SK-N-SH (cell line): Measurements from ENCODE around the gene ALG3. TPM values are rescaled to one million over a fixed set of nuclear protein-coding genes. Genes with fewer than 3 reads are reported as not detected.

Source experiments
- CTCF ChIA-PET: fragments of 300-600, 350-600 bp; formaldehyde crosslinking; extraction: SDS; loops from one replicate; lab custom pipeline; 2021; lab: Yijun Ruan, JAX
- POLR2A ChIA-PET: fragments of 350-600 bp; sonication (Branson Sonifier 250); formaldehyde crosslinking; extraction: SDS; loops from one replicate; lab custom pipeline; 2020; ENCODE audit warnings: antibody characterized with exemption, inconsistent platforms; lab: Yijun Ruan, JAX
- DNase-seq: peaks from one replicate; pipeline ENCODE4 v3.0.0; 2012
- H2AFZ ChIP-seq: fragments of 200-600 bp; sonication (generic); 2 replicates; pipeline ENCODE4 v1.8.1; 2016; ENCODE audit warnings: antibody characterized with exemption, mild to moderate bottlenecking, low read depth
- H3F3A ChIP-seq: fragments of 200-600 bp; sonication (generic); replicated peaks from 2 replicates; pipeline ENCODE3; 2016; ENCODE audit warnings: antibody characterized with exemption, mild to moderate bottlenecking; ENCODE audit not compliant: insufficient read depth
- H3K27ac ChIP-seq, 2 experiments: fragments of 200-500 bp in 1 of 2; fragments of 200-600 bp in 1 of 2; sonication (Bioruptor generic) in 1 of 2; sonication (generic), shearing (Covaris generic) in 1 of 2; 2 replicates each; pipeline versions ENCODE4 v1.5.1 to v1.6.1; 2014 to 2016; ENCODE audit warnings: low read depth in 2 of 2, inconsistent platforms in 1 of 2, low read length in 1 of 2, mild to moderate bottlenecking in 1 of 2, mixed read lengths in 1 of 2
- H3K27me3 ChIP-seq: fragments of 200-600 bp; sonication (generic), shearing (Covaris generic); 2 replicates; pipeline ENCODE4 v1.6.1; 2016; ENCODE audit warnings: mixed run types; ENCODE audit not compliant: insufficient read depth
- H3K36me3 ChIP-seq, 2 experiments: fragments of 200-500 bp in 1 of 2; fragments of 200-600 bp in 1 of 2; sonication (Bioruptor generic) in 1 of 2; sonication (generic) in 1 of 2; replicated peaks in 1 of 2; 2 replicates each; pipeline versions ENCODE3 to v1.5.1; 2014 to 2016; ENCODE audit warnings: low read length in 1 of 2, mild to moderate bottlenecking in 1 of 2; ENCODE audit not compliant: insufficient read depth in 2 of 2, control insufficient read depth in 1 of 2
- H3K4me1 ChIP-seq, 2 experiments: fragments of 200-500 bp in 1 of 2; fragments of 200-600 bp in 1 of 2; sonication (Bioruptor generic) in 1 of 2; sonication (generic), shearing (Covaris generic) in 1 of 2; 2 replicates each; pipeline versions ENCODE4 v1.5.1 to v1.6.1; 2014 to 2016; ENCODE audit warnings: low read depth in 1 of 2, low read length in 1 of 2, mixed run types in 1 of 2; ENCODE audit not compliant: insufficient read depth in 2 of 2, control insufficient read depth in 1 of 2
- H3K4me2 ChIP-seq: fragments of 200-600 bp; sonication (generic), shearing (Covaris generic); 2 replicates; pipeline ENCODE4 v1.6.1; 2017; ENCODE audit warnings: mixed run types
- H3K4me3 ChIP-seq, 2 experiments: fragments of 200-500 bp in 1 of 2; fragments of 200-600 bp in 1 of 2; sonication (Bioruptor generic) in 1 of 2; sonication (generic), shearing (Covaris generic) in 1 of 2; 2 replicates each; pipeline versions ENCODE4 v1.5.1 to v1.8.1; 2014 to 2016; ENCODE audit warnings: low read depth in 2 of 2, inconsistent platforms in 1 of 2, low read length in 1 of 2, mild to moderate bottlenecking in 1 of 2, mixed read lengths in 1 of 2, moderate library complexity in 1 of 2
- H3K79me2 ChIP-seq: fragments of 200-600 bp; sonication (generic); 2 replicates; pipeline ENCODE4 v1.8.1; 2017; ENCODE audit warnings: mild to moderate bottlenecking; ENCODE audit not compliant: insufficient read depth
- H3K9ac ChIP-seq: fragments of 200-600 bp; sonication (generic); 2 replicates; pipeline ENCODE4 v1.6.1; 2017; ENCODE audit warnings: mixed run types
- H3K9me2 ChIP-seq: fragments of 200-600 bp; sonication (generic); 2 replicates; pipeline ENCODE4 v1.6.1; 2017; ENCODE audit warnings: mixed run types
- H3K9me3 ChIP-seq: fragments of 200-600 bp; sonication (generic); 2 replicates; pipeline ENCODE4 v1.6.1; 2017; ENCODE audit warnings: mixed run types, mild to moderate bottlenecking, moderate library complexity
- H4K20me1 ChIP-seq: fragments of 200-600 bp; sonication (generic); 2 replicates; pipeline ENCODE4 v1.6.1; 2017; ENCODE audit warnings: mild to moderate bottlenecking, mixed run types; ENCODE audit not compliant: insufficient read depth
- EP300 ChIP-seq, 2 experiments: IDR thresholded peaks; 2 replicates each; pipeline versions ENCODE4 v1.4.0 to v1.6.1; 2012; ENCODE audit warnings: borderline replicate concordance in 1 of 2, low read depth in 1 of 2, low read length in 1 of 2
- EZH2phosphoT487 ChIP-seq: fragments of 200-600 bp; sonication (generic); IDR thresholded peaks from 2 replicates; pipeline ENCODE4 v1.6.1; 2017; ENCODE audit warnings: low read depth, mixed run types, mild to moderate bottlenecking, antibody characterized with exemption, moderate library complexity, borderline replicate concordance
- FOSL2 ChIP-seq: IDR thresholded peaks from 2 replicates; pipeline ENCODE4 v1.4.0; 2012; ENCODE audit warnings: low read depth, mild to moderate bottlenecking, moderate library complexity, borderline replicate concordance
- FOXJ3 ChIP-seq: sonication (generic); formaldehyde crosslinking; IDR thresholded peaks from 2 replicates; pipeline ENCODE4 v1.5.1; 2020; ENCODE audit warnings: mild to moderate bottlenecking, missing genetic modification reagents
- FOXM1 ChIP-seq: IDR thresholded peaks from 2 replicates; pipeline ENCODE4 v1.4.0; 2012; ENCODE audit warnings: low read depth, mild to moderate bottlenecking
- MAX ChIP-seq: IDR thresholded peaks from 2 replicates; pipeline ENCODE4 v1.4.0; 2012; ENCODE audit warnings: low read depth
- MEF2A ChIP-seq: IDR thresholded peaks from 2 replicates; pipeline ENCODE4 v1.4.0; 2012; ENCODE audit warnings: low read depth, borderline replicate concordance
- NFIC ChIP-seq: IDR thresholded peaks from 2 replicates; pipeline ENCODE4 v1.4.0; 2012; ENCODE audit warnings: borderline replicate concordance
- NRF1 ChIP-seq: IDR thresholded peaks from 2 replicates; pipeline ENCODE4 v1.6.1; 2012; ENCODE audit warnings: low read depth, mild to moderate bottlenecking, low read length
- REST ChIP-seq: IDR thresholded peaks from 2 replicates; pipeline ENCODE4 v1.6.1; 2012; ENCODE audit warnings: mild to moderate bottlenecking, low read depth, low read length, moderate library complexity
- RXRA ChIP-seq: IDR thresholded peaks from 2 replicates; pipeline ENCODE4 v1.4.0; 2012; ENCODE audit warnings: low read depth, mild to moderate bottlenecking, borderline replicate concordance
- SIN3A ChIP-seq: IDR thresholded peaks from 2 replicates; pipeline ENCODE4 v1.6.1; 2012; ENCODE audit warnings: low read depth, mild to moderate bottlenecking, low read length, moderate library complexity, borderline replicate concordance
- SMC3 ChIP-seq: IDR thresholded peaks from 2 replicates; pipeline ENCODE4 v1.6.1; 2012; ENCODE audit warnings: low read depth, low read length, improper control_type of control experiment
- TAF1 ChIP-seq: IDR thresholded peaks from 2 replicates; pipeline ENCODE4 v1.6.1; 2012; ENCODE audit warnings: low read depth, mild to moderate bottlenecking, low read length, moderate library complexity, borderline replicate concordance
- TCF12 ChIP-seq: IDR thresholded peaks from 2 replicates; pipeline ENCODE4 v1.4.0; 2012
- TEAD4 ChIP-seq: IDR thresholded peaks from 2 replicates; pipeline ENCODE4 v1.4.0; 2012; ENCODE audit warnings: mild to moderate bottlenecking, borderline replicate concordance; ENCODE audit not compliant: insufficient read depth
- YY1 ChIP-seq: IDR thresholded peaks from 2 replicates; pipeline ENCODE4 v1.4.0; 2012; ENCODE audit warnings: low read depth, mild to moderate bottlenecking
- WGBS: methylation state at CpG from one replicate; pipeline ENCODE4 v1.1.6; 2017; ENCODE audit warnings: low lambda C conversion rate; 5-methylcytosine and 5-hydroxymethylcytosine counted together
- polyA plus RNA-seq, 3 experiments: library from polyadenylated mRNA; depleted of rRNA; stranded (reverse); fragments of >200 nt; gene quantifications; 2 replicates each; pipeline ENCODE4 v1.2.3, GENCODE V29; 2012

The ALG3 gene
- polyA plus RNA-seq, 1 of the 3 experiments (the other 2 are of a cell fraction), result 66.0 TPM

- no peaks in the 10 kb centered on the region for H3K36me3 ChIP-seq
- no peak for TF ChIP-seq YY1
- TF ChIP-seq SIN3A, result no peak
- TF ChIP-seq MEF2A, result no peak
- TF ChIP-seq TAF1, result no peak
- no peak for TF ChIP-seq EP300 (IDR thresholded peaks at IDR 0.05; ENCODE audit: borderline replicate concordance in 1 of 2, low read depth in 1 of 2, low read length in 1 of 2)
- TF ChIP-seq FOXM1, result no peak
- TF ChIP-seq RXRA, result no peak
- TF ChIP-seq NRF1, result no peak
- no peak for TF ChIP-seq REST
- TF ChIP-seq SMC3, result no peak
- TF ChIP-seq FOSL2, result no peak
- no peak for TF ChIP-seq TCF12
- TF ChIP-seq NFIC, result no peak
- TF ChIP-seq TEAD4, result no peak
- TF ChIP-seq MAX, result no peak
- no peak for TF ChIP-seq FOXJ3
- TF ChIP-seq EZH2phosphoT487, result no peak
- TF ChIP-seq, all 33 proteins: peak for 0
- H4K20me1 ChIP-seq, result peaks cover 24% of the 10 kb centered on the region
- ChIA-PET POLR2A (no interaction called here), CTCF (interaction anchor here (0.7 to 1.9 kb wide), 3 partner anchors 27 to 339 kb away, joined by 4 to 7 read pairs (median 5); no protein-coding TSS in a partner anchor)
- no peak overlapping the region for H3K4me3 ChIP-seq
- no peaks in the 10 kb centered on the region for H3K9me2 ChIP-seq
- no peak for DNase-seq
- no peak overlapping the region for H3K4me2 ChIP-seq
- no peak overlapping the region for H3K9ac ChIP-seq
- WGBS, result 90% methylated on average over 21 of the region's 23 CpGs
- H2AFZ ChIP-seq, result no peak overlapping the region
- no peaks in the 10 kb centered on the region for H3K9me3 ChIP-seq
- H3K27me3 ChIP-seq, result no peaks in the 10 kb centered on the region
- peaks cover 0 to 17% of the 10 kb centered on the region in 2 experiments; a peak in 1 of 4 replicates for H3K4me1 ChIP-seq
- no peak overlapping the region for H3K27ac ChIP-seq
- H3K79me2 ChIP-seq, result no peaks in the 10 kb centered on the region
- peaks cover 4% of the 10 kb centered on the region for H3F3A ChIP-seq
Measured at GRCh38 chr3:184257083-184257915, 8.5 kb upstream of the ALG3 start.
